ENCODE results near the gene LRRC43.
"Not testable (repeated sequence)": the region's sequence is repeated elsewhere in the genome, so short reads cannot be mapped to it uniquely, and the experiment has no call there.

Gene LRRC43

GRCh38 chr12:122152754-122153153 lies 30.2 kb upstream of the LRRC43 start:
- in situ Hi-C loops (cut with HindIII; ENCODE audit: low sequenced_read_pairs), result no loop called here

DNA sequence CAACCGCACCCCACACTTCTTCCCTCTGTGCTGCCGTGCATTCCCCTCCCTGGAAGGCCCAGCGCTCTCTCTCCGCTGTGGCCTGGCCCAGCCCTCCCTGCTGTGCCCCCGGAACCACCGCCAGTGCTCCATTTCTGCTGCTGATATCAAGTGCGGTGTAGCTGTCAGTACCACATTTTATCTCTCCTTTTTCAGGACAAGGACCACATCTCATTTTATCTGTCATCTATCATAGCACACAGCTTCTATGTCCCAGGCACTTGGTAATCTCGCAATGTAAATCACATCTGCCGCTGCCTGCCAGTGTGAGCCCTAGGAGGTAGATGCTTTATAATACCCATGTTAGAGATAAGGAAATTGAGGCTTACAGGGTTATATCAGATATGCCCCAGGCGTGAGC lies 27.2 kb upstream of the LRRC43 start:
- in situ Hi-C loops (cut with HindIII; ENCODE audit: low sequenced_read_pairs), result no loop called here

GRCh38 chr12:122158700-122159285 lies 24.1 kb upstream of the LRRC43 start:
- in situ Hi-C loops (cut with HindIII; ENCODE audit: low sequenced_read_pairs), result no loop called here

GRCh38 chr12:122159882-122160281 lies 23.0 kb upstream of the LRRC43 start:
- in situ Hi-C loops (cut with HindIII; ENCODE audit: low sequenced_read_pairs), result no loop called here

GRCh38 chr12:122160761-122161160 lies 22.2 kb upstream of the LRRC43 start:
- in situ Hi-C loops (cut with HindIII; ENCODE audit: low sequenced_read_pairs), result no loop called here

- in situ Hi-C loops (cut with HindIII; ENCODE audit: low sequenced_read_pairs), result no loop called here
Observed at GRCh38 chr12:122161682-122162081, 21.2 kb upstream of the LRRC43 start.

GRCh38 chr12:122162976-122163375 lies 19.9 kb upstream of the LRRC43 start:
- in situ Hi-C loops (cut with HindIII; ENCODE audit: low sequenced_read_pairs), result no loop called here

- in situ Hi-C loops (cut with HindIII; ENCODE audit: low sequenced_read_pairs), result no loop called here
Observed at GRCh38 chr12:122166422-122167349, 16.2 kb upstream of the LRRC43 start.

DNA sequence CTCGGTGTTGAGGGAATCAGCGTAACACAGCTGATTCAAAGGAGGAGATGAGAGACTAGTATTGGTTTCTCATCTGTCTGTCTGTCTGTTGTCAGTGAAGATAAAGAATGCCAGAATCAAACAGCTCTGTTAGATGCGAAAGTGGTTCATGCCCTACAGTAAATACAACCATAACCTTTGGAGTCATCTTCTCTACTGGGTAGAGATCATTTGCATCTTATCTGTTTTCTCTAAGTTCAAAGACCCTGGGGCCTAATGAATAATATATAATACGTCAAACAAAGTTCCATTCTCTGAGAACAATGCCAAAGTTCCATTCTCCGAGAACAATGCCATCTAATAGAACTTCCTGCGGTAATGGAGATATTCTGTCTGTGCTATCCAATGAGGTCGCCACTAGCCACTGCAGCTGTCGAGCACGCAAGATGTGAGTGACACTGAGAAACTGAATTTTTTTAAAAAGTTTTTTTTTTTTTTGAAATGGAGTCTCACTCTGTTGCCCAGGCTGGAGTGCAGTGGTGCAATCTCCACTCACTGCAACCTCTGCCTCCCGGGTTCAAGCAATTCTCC lies 15.5 kb upstream of the LRRC43 start:
- in situ Hi-C loops (cut with HindIII; ENCODE audit: low sequenced_read_pairs), result no loop called here

DNA sequence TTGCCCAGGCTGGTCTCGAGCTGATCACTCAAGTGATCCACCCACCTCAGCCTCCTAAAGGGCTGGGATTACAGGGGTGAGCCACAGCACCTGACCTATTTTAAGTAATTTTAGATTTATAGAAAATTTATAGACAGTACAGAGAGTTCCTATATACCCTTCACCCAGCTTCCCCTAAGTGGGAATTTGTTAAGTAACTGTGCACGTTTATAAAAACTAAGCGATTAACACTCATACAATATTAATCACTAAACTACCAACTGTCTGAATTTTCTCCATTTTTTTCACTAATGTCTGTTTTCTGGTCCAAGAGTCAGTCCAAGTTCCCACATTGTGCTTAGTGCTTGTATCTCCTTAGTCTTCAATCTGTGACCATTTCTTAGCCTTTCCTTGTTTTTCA lies 14.4 kb upstream of the LRRC43 start:
- in situ Hi-C loops (cut with HindIII; ENCODE audit: low sequenced_read_pairs), result no loop called here

GRCh38 chr12:122171399-122171798 lies 11.5 kb upstream of the LRRC43 start:
- in situ Hi-C loops (cut with HindIII; ENCODE audit: low sequenced_read_pairs), result no loop called here

GRCh38 chr12:122172262-122172939 lies 10.5 kb upstream of the LRRC43 start:
- in situ Hi-C loops (cut with HindIII; ENCODE audit: low sequenced_read_pairs), result no loop called here

DNA sequence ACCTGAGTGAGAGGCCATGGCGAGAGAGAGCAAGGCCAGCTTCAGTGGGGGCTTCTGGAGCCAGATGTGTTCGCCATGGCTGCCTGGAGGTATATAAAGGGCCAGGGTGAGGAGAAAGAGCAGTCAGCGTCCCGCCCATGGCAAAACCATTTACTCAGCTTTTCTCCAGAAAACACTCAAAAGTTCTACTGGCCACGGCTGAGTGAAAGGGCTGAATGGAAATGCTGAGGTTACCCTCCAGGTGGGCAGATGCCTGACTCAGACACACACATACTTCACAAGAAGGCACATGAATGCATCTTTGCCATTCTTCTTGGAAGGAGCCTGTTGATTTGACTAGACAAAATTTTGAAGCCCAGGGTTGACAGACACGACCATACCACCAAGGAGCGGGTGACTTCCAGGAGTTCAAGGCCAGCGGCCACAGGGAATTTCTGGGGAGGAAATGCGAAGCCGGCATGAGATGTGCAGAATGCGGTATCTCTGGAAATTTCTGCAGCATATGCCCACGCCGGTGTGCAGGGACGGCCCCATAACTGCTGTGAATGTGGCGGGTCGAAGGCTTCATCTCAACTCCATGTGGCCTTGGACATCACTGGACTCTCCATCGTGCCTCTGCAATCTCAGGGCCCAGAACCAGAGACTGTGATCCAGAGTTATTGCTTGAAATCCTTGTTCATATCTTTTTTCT lies 8.6 kb upstream of the LRRC43 start, which contains the start of gene IL31:
IL31 (minus strand) TSS at position 67 of the 691 bp plus-strand sequence; CDS start at position 18, 49 bp downstream.
- in situ Hi-C loops (cut with HindIII; ENCODE audit: low sequenced_read_pairs), result no loop called here

- in situ Hi-C loops (cut with HindIII; ENCODE audit: low sequenced_read_pairs), result not testable (repeated sequence)
Observed at GRCh38 chr12:122176473-122176872, 6.5 kb upstream of the LRRC43 start.

- in situ Hi-C loops (cut with HindIII; ENCODE audit: low sequenced_read_pairs), result loop anchor here (5.0 kb wide), 3 partner anchors 41 to 111 kb away; no protein-coding TSS in a partner anchor
Observed at GRCh38 chr12:122183588-122183940, 641 bp downstream of the LRRC43 start.

DNA sequence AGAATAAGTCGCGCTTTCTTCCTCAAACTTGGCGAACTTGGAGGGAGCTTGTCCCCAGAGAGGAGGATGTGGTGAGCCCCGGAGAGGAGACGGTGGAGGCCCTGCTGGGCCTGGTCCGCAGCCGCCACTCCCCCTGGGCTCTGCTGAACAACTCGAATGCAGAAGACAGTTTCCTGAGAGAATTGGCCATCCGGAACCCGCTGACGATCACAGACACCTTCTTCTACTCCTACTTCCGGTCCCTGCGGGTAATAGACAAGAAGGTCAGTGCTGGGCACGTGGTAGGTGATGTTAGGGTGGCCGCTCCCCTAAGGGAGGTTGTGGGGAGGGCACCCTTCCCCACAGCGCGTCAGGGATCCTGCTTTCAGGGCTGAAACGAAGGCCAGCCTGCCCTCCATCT lies 1.6 kb downstream of the LRRC43 start:
- in situ Hi-C loops (cut with HindIII; ENCODE audit: low sequenced_read_pairs), result loop anchor here (5.0 kb wide), 3 partner anchors 42 to 112 kb away; no protein-coding TSS in a partner anchor

GRCh38 chr12:122185079-122185478 lies 2.2 kb downstream of the LRRC43 start:
- in situ Hi-C loops (cut with HindIII; ENCODE audit: low sequenced_read_pairs), result no loop called here

DNA sequence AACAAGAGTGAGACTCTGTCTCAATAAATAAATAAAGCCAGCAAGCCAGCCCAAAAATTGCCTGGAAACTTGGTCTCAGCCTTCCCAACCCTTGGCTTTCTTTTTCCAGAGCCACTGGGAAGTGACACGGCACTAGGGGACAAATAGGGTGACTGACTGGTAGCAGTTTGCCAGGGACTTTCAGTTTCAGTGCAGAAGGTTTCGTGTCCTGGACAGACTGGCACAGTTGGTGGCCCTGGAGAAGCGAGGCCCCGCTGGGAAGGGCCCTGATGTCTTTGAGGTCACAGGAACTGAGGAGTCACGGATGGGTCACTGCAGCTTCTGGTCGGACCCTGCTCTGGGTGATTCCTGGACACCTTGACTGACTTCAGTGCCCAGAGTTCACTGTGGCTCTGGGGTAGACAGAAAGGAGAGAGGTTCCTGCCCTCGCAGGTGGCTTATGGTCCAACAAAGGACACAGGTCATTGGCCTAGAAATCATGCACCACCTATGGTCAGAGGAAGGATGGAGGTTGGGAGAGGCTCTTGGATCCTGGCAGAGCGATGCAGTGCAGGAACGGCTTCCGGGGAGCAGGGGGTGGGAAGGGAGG lies 2.7 kb downstream of the LRRC43 start:
- in situ Hi-C loops (cut with HindIII; ENCODE audit: low sequenced_read_pairs), result no loop called here

GRCh38 chr12:122187466-122187865 lies 4.5 kb downstream of the LRRC43 start:
- in situ Hi-C loops (cut with HindIII; ENCODE audit: low sequenced_read_pairs), result no loop called here
